Measurements from ENCODE around the gene FDXACB1. TPM values are rescaled to one million over a fixed set of nuclear protein-coding genes. Genes with fewer than 3 reads are reported as not detected.

Gene FDXACB1
- total and polyA plus RNA-seq, 2 of the 4 experiments (the other 2 are of a cell fraction) = 1.7 to 3.0 TPM

DNA sequence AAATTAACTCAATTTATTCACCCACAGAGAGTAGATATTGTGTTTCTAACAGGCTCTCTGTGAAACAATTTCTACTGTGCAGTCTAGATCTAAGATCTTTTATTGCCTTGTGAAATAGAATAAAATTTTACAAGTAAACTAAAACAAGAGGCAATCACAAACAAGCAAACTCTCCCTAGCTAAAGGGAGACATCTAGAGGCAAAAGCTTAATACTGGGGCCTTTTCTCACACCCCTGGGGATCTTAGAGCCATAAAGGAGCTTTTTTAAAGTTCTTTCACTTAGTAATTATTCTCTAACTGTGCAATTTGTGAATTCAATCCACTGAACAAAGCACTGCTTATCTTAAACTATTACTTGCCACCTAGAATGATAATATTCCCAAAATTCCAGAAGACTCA is 27.3 kb downstream of the FDXACB1 start:
- peaks cover 7% of the 10 kb centered on the region for H3K36me3 ChIP-seq (ENCODE audit: control insufficient read depth, insufficient read depth, low read length)

More for the DNA sequence above, 27.3 kb downstream of the FDXACB1 start:
- Histone ChIP-seq H3K56ac (ENCODE audit: extremely low read depth, insufficient read depth, low read length) (no peak overlapping the region), H3K4me3 (ENCODE audit: insufficient read depth, low read depth, low read length) (no peak overlapping the region), H4K20me1 (ENCODE audit: insufficient read depth, low read length) (no peaks in the 10 kb centered on the region), H3K27ac (ENCODE audit: insufficient read depth, low read length) (no peak overlapping the region), H3K9ac (ENCODE audit: low read depth, low read length) (no peak overlapping the region), H3K18ac (ENCODE audit: low read depth, low read length) (no peak overlapping the region), H3K4ac (ENCODE audit: low read depth, low read length) (no peak overlapping the region), H2AFZ (replicated peaks; ENCODE audit: low read length, poor library complexity) (no peak overlapping the region), H2BK15ac (ENCODE audit: low read depth, low read length) (no peak overlapping the region), H4K91ac (ENCODE audit: insufficient read depth, low read depth, low read length) (no peak overlapping the region), H3K27me3 (ENCODE audit: control insufficient read depth, insufficient read depth, low read length) (no peaks in the 10 kb centered on the region), H3K14ac (replicated peaks; ENCODE audit: low read depth, low read length) (no peak overlapping the region), H3K4me1 (ENCODE audit: control insufficient read depth, insufficient read depth, low read length) (peaks cover 5% of the 10 kb centered on the region), H2BK5ac (ENCODE audit: low read depth, low read length, poor library complexity, severe bottlenecking) (no peak overlapping the region), H2AK9ac (replicated peaks; ENCODE audit: low read depth, low read length, poor library complexity) (no peak overlapping the region), H3K79me1 (ENCODE audit: low read depth in 1 of 2, low read length in 2 of 2) (no peaks in the 10 kb centered on the region; a peak in 1 of 4 replicates), H2BK120ac (ENCODE audit: low read depth, low read length) (no peak overlapping the region), H2AK5ac (ENCODE audit: low read depth, low read length) (no peak overlapping the region), H3K23ac (ENCODE audit: low read depth, low read length) (no peak overlapping the region), H4K5ac (ENCODE audit: low read depth, low read length) (no peak overlapping the region), H3K9me3 (ENCODE audit: control insufficient read depth, insufficient read depth, low read length) (no peaks in the 10 kb centered on the region), H3K4me2 (ENCODE audit: low read depth, low read length) (no peak overlapping the region), H4K8ac (ENCODE audit: low read depth in 2 of 2, low read length in 2 of 2) (no peak overlapping the region), H2BK20ac (ENCODE audit: low read depth, low read length) (no peak overlapping the region), H3K9me1 (ENCODE audit: insufficient read depth, low read length) (peaks cover 3% of the 10 kb centered on the region; the same call in 1 of the 2 replicates)
- BruUV-seq (replicated peaks) = no TSS peak
- DNase-seq (peak; percentile 35), ATAC-seq (ENCODE audit: low read depth) (peak; percentile 59)
- in situ Hi-C loops (cut with MboI; ENCODE audit: low sequenced_read_pairs) = no loop called here
- ChIA-PET CTCF (interaction anchor here (0.7 to 1.1 kb wide), 4 partner anchors 10 to 247 kb away, joined by 3 to 4 read pairs (median 3); no protein-coding TSS in a partner anchor), POLR2A (ENCODE audit: unreplicated experiment) (no interaction called here)
- TF ChIP-seq, protein P1, sequence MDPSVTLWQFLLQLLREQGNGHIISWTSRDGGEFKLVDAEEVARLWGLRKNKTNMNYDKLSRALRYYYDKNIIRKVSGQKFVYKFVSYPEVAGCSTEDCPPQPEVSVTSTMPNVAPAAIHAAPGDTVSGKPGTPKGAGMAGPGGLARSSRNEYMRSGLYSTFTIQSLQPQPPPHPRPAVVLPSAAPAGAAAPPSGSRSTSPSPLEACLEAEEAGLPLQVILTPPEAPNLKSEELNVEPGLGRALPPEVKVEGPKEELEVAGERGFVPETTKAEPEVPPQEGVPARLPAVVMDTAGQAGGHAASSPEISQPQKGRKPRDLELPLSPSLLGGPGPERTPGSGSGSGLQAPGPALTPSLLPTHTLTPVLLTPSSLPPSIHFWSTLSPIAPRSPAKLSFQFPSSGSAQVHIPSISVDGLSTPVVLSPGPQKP (IDR thresholded peaks at IDR 0.05; ENCODE audit: borderline replicate concordance, low read depth, low read length) = no peak
- TF ChIP-seq BHLHE40 (IDR thresholded peaks at IDR 0.05; ENCODE audit: low read depth, low read length) = no peak
- TF ChIP-seq NFE2L2 (IDR thresholded peaks at IDR 0.05; ENCODE audit: low read depth, low read length) = no peak
- TF ChIP-seq SMC3 (IDR thresholded peaks at IDR 0.05; ENCODE audit: low read depth, low read length) = peak; percentile 30; the same call in 1 of the 2 replicates
- TF ChIP-seq RAD21 (IDR thresholded peaks at IDR 0.05; ENCODE audit: low read length) = peak; percentile 50
- TF ChIP-seq, protein P2, sequence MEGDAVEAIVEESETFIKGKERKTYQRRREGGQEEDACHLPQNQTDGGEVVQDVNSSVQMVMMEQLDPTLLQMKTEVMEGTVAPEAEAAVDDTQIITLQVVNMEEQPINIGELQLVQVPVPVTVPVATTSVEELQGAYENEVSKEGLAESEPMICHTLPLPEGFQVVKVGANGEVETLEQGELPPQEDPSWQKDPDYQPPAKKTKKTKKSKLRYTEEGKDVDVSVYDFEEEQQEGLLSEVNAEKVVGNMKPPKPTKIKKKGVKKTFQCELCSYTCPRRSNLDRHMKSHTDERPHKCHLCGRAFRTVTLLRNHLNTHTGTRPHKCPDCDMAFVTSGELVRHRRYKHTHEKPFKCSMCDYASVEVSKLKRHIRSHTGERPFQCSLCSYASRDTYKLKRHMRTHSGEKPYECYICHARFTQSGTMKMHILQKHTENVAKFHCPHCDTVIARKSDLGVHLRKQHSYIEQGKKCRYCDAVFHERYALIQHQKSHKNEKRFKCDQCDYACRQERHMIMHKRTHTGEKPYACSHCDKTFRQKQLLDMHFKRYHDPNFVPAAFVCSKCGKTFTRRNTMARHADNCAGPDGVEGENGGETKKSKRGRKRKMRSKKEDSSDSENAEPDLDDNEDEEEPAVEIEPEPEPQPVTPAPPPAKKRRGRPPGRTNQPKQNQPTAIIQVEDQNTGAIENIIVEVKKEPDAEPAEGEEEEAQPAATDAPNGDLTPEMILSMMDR (conservative IDR thresholded peaks at IDR 0.05; ENCODE audit: low read depth, low read length) = peak; percentile 53
- TF ChIP-seq RCOR1 (IDR thresholded peaks at IDR 0.05; ENCODE audit: insufficient replicate concordance, low read length) = no peak
- TF ChIP-seq RFX5 (IDR thresholded peaks at IDR 0.05; ENCODE audit: low read depth, low read length) = no peak
- dilution Hi-C loops (cut with HindIII; ENCODE audit: low sequenced_read_pairs, unreplicated experiment) = no loop called here
- intact Hi-C loops (cut with micrococcal nuclease) = no loop called here
